ENCODE measurements around the gene LAPTM5.
A peak's percentile ranks its signal among the peaks of the same experiment; 100 is the strongest.

Gene LAPTM5

DNA sequence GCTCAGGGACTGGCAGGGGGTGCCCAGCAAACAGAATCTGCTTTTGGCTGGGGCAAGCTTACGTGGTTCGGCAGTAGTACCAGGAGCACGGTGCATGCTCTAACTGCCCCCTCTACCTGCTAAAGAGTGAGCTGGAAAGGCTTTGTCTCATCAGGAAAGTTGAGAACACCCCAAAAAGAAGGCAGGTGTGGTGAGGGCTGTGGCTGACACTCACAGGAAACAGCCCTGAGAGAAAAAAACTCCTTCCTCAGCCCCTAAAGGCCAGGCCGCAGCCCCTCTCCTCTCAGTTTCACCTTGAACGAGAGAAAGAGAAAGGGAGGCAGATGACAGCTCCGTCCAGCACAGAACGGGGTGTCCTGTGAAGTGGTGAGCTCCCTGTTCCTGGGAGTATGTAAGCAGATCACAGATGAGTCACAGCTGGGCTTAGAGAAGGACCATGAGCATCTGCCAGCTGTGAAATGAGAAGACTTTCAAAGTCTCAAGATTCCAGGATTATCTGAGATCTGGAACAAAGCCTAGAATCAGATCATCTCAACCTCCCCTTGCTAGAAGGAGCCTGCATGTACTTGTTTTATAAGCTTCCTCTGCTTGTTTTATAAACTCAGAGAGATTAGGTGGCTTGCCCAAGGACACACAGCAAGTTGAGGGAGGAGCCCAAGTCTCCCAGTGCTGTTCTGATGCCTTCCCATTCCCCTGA lies 13.4 kb downstream of the LAPTM5 start:
- DNase-seq (ENCODE audit: low read depth in 1 of 2, low spot score in 1 of 2), result no peak

- DNase-seq (ENCODE audit: low read depth in 1 of 2, low spot score in 1 of 2), result peak in 1 of 2 donors; percentile 53
These were observed 14.0 kb downstream of the LAPTM5 start for GRCh38 chr1:30743584-30744059.

- no peak for DNase-seq (ENCODE audit: low read depth in 1 of 2, low spot score in 1 of 2)
These were observed 14.5 kb downstream of the LAPTM5 start for GRCh38 chr1:30742963-30743559.

GRCh38 chr1:30742300-30742962 lies 15.1 kb downstream of the LAPTM5 start:
- no peak for DNase-seq (ENCODE audit: low read depth in 1 of 2, low spot score in 1 of 2)

- no peak for DNase-seq (ENCODE audit: low read depth in 1 of 2, low spot score in 1 of 2)
These were observed 16.2 kb downstream of the LAPTM5 start for GRCh38 chr1:30741239-30741894.

DNA sequence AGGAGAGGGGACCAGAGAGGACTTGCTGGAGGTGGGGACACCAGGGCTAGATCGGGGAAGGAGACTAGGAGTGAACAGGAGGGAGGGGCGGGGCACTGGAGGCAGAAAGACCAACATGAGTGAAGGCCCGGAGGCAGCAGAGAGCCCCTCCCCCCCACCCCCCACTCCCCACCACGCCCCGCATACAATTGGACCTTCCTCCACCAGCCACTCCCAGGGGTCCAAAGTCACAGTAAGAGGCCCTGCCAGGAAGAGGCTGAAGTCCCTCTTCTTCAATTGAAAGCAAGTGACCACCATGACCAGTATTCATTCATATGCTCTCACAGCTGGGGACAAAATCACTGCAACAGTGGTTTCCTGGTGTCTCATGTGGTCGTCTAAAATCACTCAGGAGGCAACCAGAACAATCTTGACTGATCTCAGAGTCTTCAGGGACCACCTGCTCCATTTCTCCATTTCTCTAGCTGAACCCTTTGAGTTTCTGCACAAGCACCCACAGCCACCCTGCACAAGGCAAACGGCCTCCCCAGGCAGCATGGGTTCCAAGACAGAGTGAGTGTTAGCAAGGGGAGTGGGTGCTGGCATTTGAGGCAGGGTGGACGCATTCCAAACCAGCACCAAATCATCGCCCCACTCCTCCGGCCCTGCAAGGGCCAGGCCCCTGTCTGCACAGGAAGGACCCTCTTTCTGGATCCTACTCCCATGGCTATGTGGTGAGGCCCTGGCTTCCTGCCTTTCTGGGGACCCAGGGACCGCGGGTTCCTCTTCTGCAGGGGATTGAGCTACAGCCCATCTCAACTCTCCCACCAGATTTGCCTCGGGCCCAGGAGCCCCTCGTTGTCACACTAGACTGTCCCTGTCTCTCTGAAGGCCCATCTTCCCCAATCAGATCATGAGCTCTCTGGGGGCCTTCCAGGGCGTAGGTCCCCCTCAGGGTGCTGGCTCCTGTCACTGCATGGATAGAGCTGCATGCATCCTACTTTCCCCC lies 17.0 kb downstream of the LAPTM5 start:
- DNase-seq (ENCODE audit: low read depth in 1 of 2, low spot score in 1 of 2), result no peak

DNA sequence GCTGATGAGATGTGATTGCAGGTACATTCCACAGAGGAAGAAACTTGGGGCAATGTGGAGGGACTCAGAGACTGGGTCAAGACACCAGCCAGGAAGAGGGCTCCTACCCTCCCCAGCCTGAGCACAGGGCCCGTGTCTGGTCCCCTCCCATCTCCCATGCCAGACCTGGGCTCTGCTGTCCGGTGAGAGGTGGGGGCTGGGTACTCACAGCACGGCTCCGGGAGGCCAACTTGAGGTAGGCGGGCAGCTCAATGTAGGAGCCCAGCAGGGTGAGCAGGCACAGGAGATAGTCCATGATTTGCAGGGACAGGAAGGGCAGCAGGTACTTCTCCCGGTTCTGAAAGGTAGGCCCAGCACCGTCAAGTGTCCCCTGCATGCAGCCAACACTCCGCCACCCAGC lies 18.0 kb downstream of the LAPTM5 start:
- DNase-seq (ENCODE audit: low read depth in 1 of 2, low spot score in 1 of 2), result no peak

GRCh38 chr1:30738715-30739559 lies 18.6 kb downstream of the LAPTM5 start:
- DNase-seq (ENCODE audit: low read depth in 1 of 2, low spot score in 1 of 2), result no peak

DNA sequence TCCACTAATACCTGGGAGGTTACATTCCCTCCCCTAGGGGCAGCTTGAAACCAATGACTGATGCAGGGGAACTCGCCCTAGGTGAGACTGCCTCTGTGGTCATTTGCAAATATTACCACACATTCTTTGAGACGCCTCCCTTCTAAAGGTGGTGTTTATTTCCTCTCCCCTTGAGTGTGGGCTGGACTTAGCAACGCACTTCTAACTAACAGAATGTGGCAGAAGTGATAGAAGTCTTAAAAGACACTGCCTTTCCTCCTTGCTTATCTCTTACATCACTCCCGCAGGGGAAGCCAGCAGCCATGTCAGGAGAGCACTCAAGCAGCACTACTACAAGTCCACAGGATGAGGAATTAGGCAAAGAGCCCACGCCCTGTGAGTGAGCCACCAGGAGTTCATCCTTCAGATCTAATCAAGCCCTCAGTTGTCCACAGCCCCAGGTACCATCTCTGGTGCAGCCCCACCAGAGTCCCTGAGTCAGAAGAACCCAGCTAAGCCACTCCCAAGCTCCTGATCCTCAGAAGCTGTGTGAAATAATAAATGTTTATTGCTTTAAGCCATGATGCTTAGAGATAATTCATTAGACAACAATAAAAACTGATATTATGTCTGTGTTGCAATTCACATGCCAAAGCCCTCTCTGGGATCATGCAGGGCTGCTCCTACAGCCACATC lies 19.4 kb downstream of the LAPTM5 start:
- DNase-seq (ENCODE audit: low read depth in 1 of 2, low spot score in 1 of 2), result no peak

- DNase-seq (ENCODE audit: low read depth in 1 of 2, low spot score in 1 of 2), result no peak
These were observed 20.1 kb downstream of the LAPTM5 start for GRCh38 chr1:30737357-30738039.

- DNase-seq (ENCODE audit: low read depth in 1 of 2, low spot score in 1 of 2), result no peak
These were observed 21.7 kb downstream of the LAPTM5 start for GRCh38 chr1:30735668-30736498.

DNA sequence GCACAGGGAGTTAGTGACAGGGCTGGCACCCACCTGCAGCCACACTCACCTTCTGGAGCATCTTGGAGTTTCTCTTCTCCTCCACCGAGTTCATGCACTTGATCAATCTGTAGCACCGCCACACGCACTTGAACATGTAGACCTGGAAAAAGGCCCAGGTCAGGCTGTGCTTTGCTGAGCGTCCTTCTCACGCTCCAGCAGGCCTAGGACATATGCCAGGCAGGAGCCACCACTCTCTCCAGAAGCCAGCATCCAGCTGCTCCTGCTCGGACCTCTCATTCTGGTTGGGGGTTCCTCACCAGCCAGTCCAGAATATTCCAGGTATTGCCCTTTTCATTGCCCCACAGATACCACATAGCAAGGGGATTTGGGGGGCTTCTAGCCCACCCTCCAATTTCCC lies 22.4 kb downstream of the LAPTM5 start:
- DNase-seq (ENCODE audit: low read depth in 1 of 2, low spot score in 1 of 2), result no peak

DNA sequence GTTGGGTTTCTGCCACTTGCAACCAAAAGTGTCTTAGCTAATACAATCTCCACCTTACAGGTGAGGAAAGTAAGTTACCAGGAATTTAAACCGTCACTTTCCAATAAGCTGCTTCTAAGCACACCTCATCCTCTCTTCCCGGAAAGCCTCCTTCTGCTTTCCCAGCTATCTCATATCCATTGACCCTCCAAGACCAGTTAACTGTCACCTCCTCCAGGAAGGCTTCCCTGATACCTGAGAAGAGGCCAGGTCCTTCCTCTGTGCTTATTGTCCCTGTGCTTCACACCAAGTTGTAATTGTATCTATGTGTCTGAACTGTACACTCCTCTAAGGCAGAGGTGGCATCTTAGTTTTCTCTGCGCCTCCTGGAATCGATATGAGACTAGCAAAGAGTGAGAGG lies 23.0 kb downstream of the LAPTM5 start:
- no peak for DNase-seq (ENCODE audit: low read depth in 1 of 2, low spot score in 1 of 2)

DNA sequence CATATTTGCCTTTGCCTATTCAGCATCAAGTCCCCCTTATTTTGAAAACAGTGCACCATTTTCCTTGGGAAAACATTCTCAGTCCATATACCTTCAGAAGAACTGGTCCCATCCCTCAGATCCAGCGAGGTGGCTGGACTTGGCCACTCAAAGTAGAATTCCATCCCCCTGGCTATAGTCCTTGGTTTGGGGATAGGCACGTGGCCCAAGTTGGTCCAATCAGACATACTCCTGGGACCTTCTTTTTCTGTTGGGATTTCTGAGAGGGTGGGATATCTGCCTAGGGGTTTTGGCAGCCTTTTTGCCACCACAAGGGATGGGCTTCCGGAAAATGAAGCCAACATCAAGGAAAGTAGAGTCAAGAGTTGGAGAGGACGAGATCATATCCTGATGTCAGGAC lies 23.5 kb downstream of the LAPTM5 start:
- no peak for DNase-seq (ENCODE audit: low read depth in 1 of 2, low spot score in 1 of 2)

- DNase-seq (ENCODE audit: low read depth in 1 of 2, low spot score in 1 of 2), result no peak
These were observed 24.1 kb downstream of the LAPTM5 start for GRCh38 chr1:30733493-30733892.

DNA sequence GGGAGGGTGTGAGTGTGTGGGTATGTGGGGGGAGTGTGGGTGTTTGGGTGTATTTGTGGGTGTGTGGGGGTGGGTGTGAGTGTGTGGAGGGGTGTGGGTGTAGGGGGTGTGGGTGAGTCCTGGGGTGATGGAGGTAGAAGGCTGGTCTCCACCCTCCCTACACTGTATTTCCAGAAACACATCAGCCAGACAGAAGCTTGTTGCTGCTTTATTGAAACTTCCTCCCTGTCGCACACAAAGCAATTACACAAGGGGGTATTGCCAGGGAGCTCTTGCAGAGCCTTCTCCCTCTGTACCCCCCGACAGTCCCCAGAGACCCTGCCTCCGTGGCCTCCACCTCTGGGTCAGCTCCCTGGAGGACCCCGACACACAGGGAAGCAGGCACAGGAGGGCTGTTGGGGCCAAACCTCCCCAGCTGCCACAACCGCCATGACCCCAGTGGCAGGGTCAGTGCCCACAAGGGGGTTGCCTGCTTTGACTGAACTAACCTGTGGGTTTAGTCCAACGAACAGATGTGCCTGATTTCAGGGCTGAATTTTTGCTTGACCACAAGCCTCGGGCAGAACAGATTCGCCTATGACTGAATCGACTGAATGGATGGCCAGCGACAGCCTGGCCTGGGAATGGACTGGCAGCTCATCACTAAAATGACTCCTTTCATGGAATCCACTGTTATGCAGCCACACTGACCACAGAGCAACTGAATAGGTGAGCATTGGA lies 25.1 kb downstream of the LAPTM5 start:
- DNase-seq (ENCODE audit: low read depth in 1 of 2, low spot score in 1 of 2), result no peak

GRCh38 chr1:30731806-30732276 lies 25.7 kb downstream of the LAPTM5 start:
- DNase-seq (ENCODE audit: low read depth in 1 of 2, low spot score in 1 of 2), result no peak
